Measurements from ENCODE around the gene HMCN2.

Gene HMCN2

GRCh38 chr9:130332384-130332926, 66.9 kb downstream of the HMCN2 start:
- TF ChIP-seq CTCF (IDR thresholded peaks at IDR 0.05; ENCODE audit: extremely low read depth, insufficient read depth, missing control alignments): no peak
- in situ Hi-C loops (cut with MboI; ENCODE audit: low pct_unique_long_range_greater_than_20kb, low sequenced_read_pairs, unreplicated experiment): no loop called here
- no peak for DNase-seq (ENCODE audit: low spot score)

- in situ Hi-C loops (cut with MboI; ENCODE audit: low pct_unique_long_range_greater_than_20kb, low sequenced_read_pairs, unreplicated experiment): no loop called here
- DNase-seq (ENCODE audit: low spot score): no peak
- no peak for TF ChIP-seq CTCF (IDR thresholded peaks at IDR 0.05; ENCODE audit: extremely low read depth, insufficient read depth, missing control alignments)
Observed at GRCh38 chr9:130333041-130333711, 67.6 kb downstream of the HMCN2 start.

GRCh38 chr9:130333712-130334062, 68.1 kb downstream of the HMCN2 start:
- in situ Hi-C loops (cut with MboI; ENCODE audit: low pct_unique_long_range_greater_than_20kb, low sequenced_read_pairs, unreplicated experiment): no loop called here
- DNase-seq (ENCODE audit: low spot score): no peak
- TF ChIP-seq CTCF (IDR thresholded peaks at IDR 0.05; ENCODE audit: extremely low read depth, insufficient read depth, missing control alignments): no peak

DNA sequence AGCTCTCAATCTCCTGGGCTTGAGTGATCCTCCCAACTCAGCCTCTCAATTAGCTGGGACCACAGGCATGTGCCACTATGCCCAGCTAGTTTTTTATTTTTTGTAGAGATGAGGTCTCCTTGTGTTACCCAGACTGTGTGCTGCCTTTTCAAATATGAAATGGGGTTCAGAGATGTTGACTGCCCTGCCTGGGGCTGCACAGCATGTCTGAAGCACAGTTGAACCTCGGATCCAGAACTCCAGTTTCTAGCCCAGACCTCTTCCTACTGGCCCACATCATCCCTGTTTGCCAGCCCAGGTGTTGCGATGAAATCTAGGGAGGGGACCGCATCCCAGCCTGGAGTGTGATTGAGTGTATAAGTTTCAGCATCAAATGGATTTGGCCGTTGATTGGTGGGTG, 69.4 kb downstream of the HMCN2 start:
- no peak for DNase-seq (ENCODE audit: low spot score)
- TF ChIP-seq CTCF (IDR thresholded peaks at IDR 0.05; ENCODE audit: extremely low read depth, insufficient read depth, missing control alignments): no peak
- in situ Hi-C loops (cut with MboI; ENCODE audit: low pct_unique_long_range_greater_than_20kb, low sequenced_read_pairs, unreplicated experiment): no loop called here

DNA sequence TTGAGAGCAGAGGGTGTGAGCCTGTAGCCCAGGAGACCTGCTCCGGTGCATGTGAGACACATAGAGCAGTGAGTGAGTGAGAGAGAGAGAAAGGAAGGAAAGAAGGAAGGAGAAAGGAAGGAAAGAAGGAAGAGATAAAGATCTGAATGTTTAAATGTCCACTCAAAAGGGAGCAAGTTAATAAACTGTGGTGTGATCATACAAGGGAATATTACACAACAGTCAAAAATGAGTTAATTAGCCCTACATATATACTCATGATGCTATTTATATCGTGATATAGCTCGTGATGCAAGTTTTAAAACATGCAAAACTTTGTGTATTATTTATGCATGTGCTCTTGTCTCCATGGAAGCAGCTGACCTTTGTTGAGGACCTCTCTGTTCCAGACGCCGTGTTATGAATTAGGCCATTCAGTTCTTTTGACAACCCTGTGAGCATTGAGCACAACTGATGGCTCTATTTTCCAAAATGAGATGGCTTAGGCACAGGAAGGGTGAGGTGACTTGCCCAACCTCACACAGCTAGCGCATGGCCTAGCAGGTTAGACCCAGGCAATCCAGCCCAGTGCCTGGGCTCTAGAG, 70.6 kb downstream of the HMCN2 start:
- TF ChIP-seq CTCF (IDR thresholded peaks at IDR 0.05; ENCODE audit: extremely low read depth, insufficient read depth, missing control alignments): no peak
- in situ Hi-C loops (cut with MboI; ENCODE audit: low pct_unique_long_range_greater_than_20kb, low sequenced_read_pairs, unreplicated experiment): no loop called here
- no peak for DNase-seq (ENCODE audit: low spot score)

DNA sequence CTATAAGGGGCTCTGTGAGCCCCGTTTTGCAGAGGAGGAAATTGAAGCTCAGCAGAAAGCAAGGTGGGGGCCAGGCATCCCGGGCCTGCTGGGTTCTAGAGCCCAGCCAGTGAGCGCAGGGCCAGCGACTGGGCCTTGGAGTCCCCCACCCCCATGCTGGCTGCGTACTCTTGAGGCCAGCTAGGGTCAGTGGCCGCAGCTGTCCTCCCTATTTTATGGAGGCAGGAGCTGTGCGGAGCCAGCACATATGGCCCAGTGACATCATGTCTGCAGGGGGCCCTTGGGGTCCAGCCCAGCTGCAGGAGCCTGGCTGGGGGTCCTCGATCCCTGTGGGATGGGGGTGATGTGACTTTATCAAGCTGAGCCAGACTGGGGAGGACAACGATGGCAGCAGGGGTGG, 71.3 kb downstream of the HMCN2 start:
- no peak for TF ChIP-seq CTCF (IDR thresholded peaks at IDR 0.05; ENCODE audit: extremely low read depth, insufficient read depth, missing control alignments)
- no peak for DNase-seq (ENCODE audit: low spot score)
- in situ Hi-C loops (cut with MboI; ENCODE audit: low pct_unique_long_range_greater_than_20kb, low sequenced_read_pairs, unreplicated experiment): no loop called here

Measured in GM13977 (cell line).